Measurements from ENCODE around the gene IMMP2L.

DNA sequence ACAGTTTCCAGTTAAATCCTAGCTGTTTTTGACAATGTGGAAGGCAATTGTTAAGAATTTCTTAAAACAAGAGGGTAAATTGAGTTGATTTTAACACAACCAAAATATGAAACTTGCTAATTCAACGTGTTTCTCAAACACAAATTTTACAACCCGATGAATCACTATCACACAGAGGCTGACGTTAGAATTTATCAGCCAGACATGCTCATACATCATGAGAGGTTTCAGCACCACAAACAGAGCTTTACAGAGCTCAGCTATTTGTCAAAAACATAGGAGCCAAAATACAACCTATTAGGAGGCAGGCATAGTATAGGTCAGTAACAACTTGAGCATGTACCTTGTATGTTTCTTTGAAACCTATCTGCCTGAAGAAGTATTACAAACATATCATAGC, 435.3 kb downstream of the IMMP2L start:
- TF ChIP-seq, protein P1, sequence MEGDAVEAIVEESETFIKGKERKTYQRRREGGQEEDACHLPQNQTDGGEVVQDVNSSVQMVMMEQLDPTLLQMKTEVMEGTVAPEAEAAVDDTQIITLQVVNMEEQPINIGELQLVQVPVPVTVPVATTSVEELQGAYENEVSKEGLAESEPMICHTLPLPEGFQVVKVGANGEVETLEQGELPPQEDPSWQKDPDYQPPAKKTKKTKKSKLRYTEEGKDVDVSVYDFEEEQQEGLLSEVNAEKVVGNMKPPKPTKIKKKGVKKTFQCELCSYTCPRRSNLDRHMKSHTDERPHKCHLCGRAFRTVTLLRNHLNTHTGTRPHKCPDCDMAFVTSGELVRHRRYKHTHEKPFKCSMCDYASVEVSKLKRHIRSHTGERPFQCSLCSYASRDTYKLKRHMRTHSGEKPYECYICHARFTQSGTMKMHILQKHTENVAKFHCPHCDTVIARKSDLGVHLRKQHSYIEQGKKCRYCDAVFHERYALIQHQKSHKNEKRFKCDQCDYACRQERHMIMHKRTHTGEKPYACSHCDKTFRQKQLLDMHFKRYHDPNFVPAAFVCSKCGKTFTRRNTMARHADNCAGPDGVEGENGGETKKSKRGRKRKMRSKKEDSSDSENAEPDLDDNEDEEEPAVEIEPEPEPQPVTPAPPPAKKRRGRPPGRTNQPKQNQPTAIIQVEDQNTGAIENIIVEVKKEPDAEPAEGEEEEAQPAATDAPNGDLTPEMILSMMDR (IDR thresholded peaks at IDR 0.05) = no peak
- TF ChIP-seq HMGA2 (CRISPR knock-in tag; IDR thresholded peaks at IDR 0.05) (no peak), ELF4 (CRISPR knock-in tag; IDR thresholded peaks at IDR 0.05; ENCODE audit: low read depth) (no peak), SP1 (CRISPR knock-in tag; conservative IDR thresholded peaks at IDR 0.05) (no peak), RELA (CRISPR knock-in tag; IDR thresholded peaks at IDR 0.05; ENCODE audit: borderline replicate concordance) (no peak), MYBL2 (CRISPR knock-in tag; IDR thresholded peaks at IDR 0.05) (no peak), ESRRA (CRISPR knock-in tag; IDR thresholded peaks at IDR 0.05; ENCODE audit: borderline replicate concordance) (no peak)
- TF ChIP-seq, protein P2, sequence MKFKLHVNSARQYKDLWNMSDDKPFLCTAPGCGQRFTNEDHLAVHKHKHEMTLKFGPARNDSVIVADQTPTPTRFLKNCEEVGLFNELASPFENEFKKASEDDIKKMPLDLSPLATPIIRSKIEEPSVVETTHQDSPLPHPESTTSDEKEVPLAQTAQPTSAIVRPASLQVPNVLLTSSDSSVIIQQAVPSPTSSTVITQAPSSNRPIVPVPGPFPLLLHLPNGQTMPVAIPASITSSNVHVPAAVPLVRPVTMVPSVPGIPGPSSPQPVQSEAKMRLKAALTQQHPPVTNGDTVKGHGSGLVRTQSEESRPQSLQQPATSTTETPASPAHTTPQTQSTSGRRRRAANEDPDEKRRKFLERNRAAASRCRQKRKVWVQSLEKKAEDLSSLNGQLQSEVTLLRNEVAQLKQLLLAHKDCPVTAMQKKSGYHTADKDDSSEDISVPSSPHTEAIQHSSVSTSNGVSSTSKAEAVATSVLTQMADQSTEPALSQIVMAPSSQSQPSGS (CRISPR knock-in tag; IDR thresholded peaks at IDR 0.05; ENCODE audit: borderline replicate concordance, low read depth) = no peak
- TF ChIP-seq, protein P3, sequence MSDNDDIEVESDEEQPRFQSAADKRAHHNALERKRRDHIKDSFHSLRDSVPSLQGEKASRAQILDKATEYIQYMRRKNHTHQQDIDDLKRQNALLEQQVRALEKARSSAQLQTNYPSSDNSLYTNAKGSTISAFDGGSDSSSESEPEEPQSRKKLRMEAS (CRISPR knock-in tag; IDR thresholded peaks at IDR 0.05) = no peak

Data from WTC11 (cell line).